K562 (cell line): ENCODE results near the gene KLHL30. TPM values are rescaled to one million over a fixed set of nuclear protein-coding genes. Genes with fewer than 3 reads are reported as not detected.

Source experiments
- ATAC-seq: fragments of 200-7000 bp; cut with Tn5 transposase; 3 replicates; pipeline ENCODE4 v1.9.1; 2020; ENCODE audit warnings: moderate library complexity
- BruUV-seq: library from RNA; stranded (reverse); fragments of 400-500 nt; replicated peaks from 2 replicates; lab custom pipeline; 2021; lab: Mats Ljungman, UMichigan
- CTCF ChIA-PET: fragments of 300-600 bp; formaldehyde crosslinking; extraction: SDS; loops from one replicate; lab custom pipeline; 2021; ENCODE audit warnings: low intra/inter-chr PET ratio; lab: Yijun Ruan, JAX
- POLR2A ChIA-PET: fragments of 300-600, 350-650 bp; sonication (Branson Sonifier 250); formaldehyde crosslinking; extraction: SDS; loops from one replicate; lab custom pipeline; 2021; ENCODE audit warnings: antibody characterized with exemption, inconsistent platforms; lab: Yijun Ruan, JAX
- DNase-seq, 4 experiments: peaks; one replicate each; pipeline versions ENCODE4 v3.0.0 to v3.0.0-alpha.2; 2011 to 2018; ENCODE audit warnings: low spot score in 3 of 4, mixed read lengths in 3 of 4; ENCODE audit errors: extremely low read depth in 1 of 4
- FAIRE-seq: peaks from 2 replicates; lab custom pipeline; 2011; peaks lifted over from hg19 to GRCh38; lab: Jason Lieb, UNC
- H2AFZ ChIP-seq: 2 replicates; pipeline ENCODE4 v1.6.0; 2011; ENCODE audit warnings: low read depth, low read length, control low read depth, inconsistent platforms
- H3K27ac ChIP-seq: fragments of 200-600 bp; 3 replicates; pipeline ENCODE4 v1.8.0; 2011; ENCODE audit warnings: low read depth, mild to moderate bottlenecking, control low read depth, inconsistent platforms, low read length, moderate library complexity, mixed read lengths; ENCODE audit errors: extremely low read depth
- H3K27me3 ChIP-seq, 2 experiments: fragments of 300-600 bp in 1 of 2; 2 replicates in 1 of 2; 3 replicates in 1 of 2; pipeline versions ENCODE4 v1.6.0 to v1.8.0; 2011; ENCODE audit warnings: inconsistent platforms in 2 of 2, low read length in 2 of 2, mild to moderate bottlenecking in 1 of 2, mixed read lengths in 1 of 2, moderate library complexity in 1 of 2; ENCODE audit not compliant: control insufficient read depth in 2 of 2, insufficient read depth in 2 of 2
- H3K36me3 ChIP-seq: fragments of 300-600 bp; 3 replicates; pipeline ENCODE4 v1.8.0; 2011; ENCODE audit warnings: mild to moderate bottlenecking, low read length, inconsistent platforms; ENCODE audit not compliant: control insufficient read depth, insufficient read depth
- H3K4me1 ChIP-seq, 2 experiments: fragments of 200-600 bp in 1 of 2; replicated peaks in 1 of 2; 2 replicates in 1 of 2; 3 replicates in 1 of 2; pipeline versions ENCODE4 v1.5.1 to v1.8.0; 2011; ENCODE audit warnings: inconsistent platforms in 2 of 2, low read length in 2 of 2, mild to moderate bottlenecking in 1 of 2, mixed read lengths in 1 of 2, moderate library complexity in 1 of 2; ENCODE audit not compliant: control insufficient read depth in 2 of 2, insufficient read depth in 2 of 2
- H3K4me2 ChIP-seq: 2 replicates; pipeline ENCODE4 v1.6.1; 2011; ENCODE audit warnings: low read length, control low read depth, inconsistent platforms, mixed read lengths; ENCODE audit not compliant: insufficient read depth
- H3K4me3 ChIP-seq: fragments of 200-600 bp; sonication (generic), shearing (Covaris generic); 2 replicates; pipeline ENCODE4 v1.5.1; 2016; ENCODE audit warnings: control low read depth, inconsistent platforms
- H3K79me2 ChIP-seq: fragments of 200-600 bp; 3 replicates; pipeline ENCODE4 v1.8.0; 2011; ENCODE audit warnings: low read length, inconsistent platforms; ENCODE audit not compliant: control insufficient read depth, insufficient read depth
- H3K9ac ChIP-seq, 2 experiments: 2 replicates each; pipeline versions ENCODE4 v1.6.0 to v1.6.1; 2011; ENCODE audit warnings: low read depth in 2 of 2, low read length in 2 of 2, control low read depth in 1 of 2, inconsistent platforms in 1 of 2, mild to moderate bottlenecking in 1 of 2, mixed read lengths in 1 of 2; ENCODE audit not compliant: insufficient read depth in 1 of 2
- H3K9me1 ChIP-seq: one replicate; pipeline ENCODE4 v1.6.0; 2011; ENCODE audit warnings: inconsistent platforms, mild to moderate bottlenecking, low read length, moderate library complexity; ENCODE audit not compliant: control insufficient read depth, insufficient read depth
- H3K9me3 ChIP-seq: replicated peaks from 2 replicates; pipeline ENCODE4 v1.5.1; 2011; ENCODE audit warnings: low read depth, low read length, inconsistent platforms; ENCODE audit not compliant: control insufficient read depth, insufficient read depth
- H4K20me1 ChIP-seq: replicated peaks from 2 replicates; pipeline ENCODE4 v1.6.1; 2011; ENCODE audit warnings: low read length, inconsistent platforms, mixed read lengths; ENCODE audit not compliant: control insufficient read depth, insufficient read depth
- CBFB ChIP-seq: sonication (generic); formaldehyde crosslinking; IDR thresholded peaks from 2 replicates; pipeline ENCODE4 v1.4.0; 2020; ENCODE audit warnings: mild to moderate bottlenecking, missing genetic modification reagents
- GTF3C2 ChIP-seq: IDR thresholded peaks from 3 replicates; pipeline ENCODE4 v1.6.1; 2011; ENCODE audit warnings: borderline replicate concordance, mild to moderate bottlenecking, moderate library complexity; ENCODE audit not compliant: insufficient read length; ENCODE audit errors: extremely low read depth
- HEY1 ChIP-seq: fragments of 250-450 bp; sonication (Bioruptor Pico); IDR thresholded peaks from 2 replicates; pipeline ENCODE4 v1.5.0; 2020; ENCODE audit warnings: mild to moderate bottlenecking, moderate library complexity, borderline replicate concordance
- TEAD1 ChIP-seq, 2 experiments: fragments of 450-650 bp in 1 of 2; sonication (generic) in 1 of 2; formaldehyde crosslinking; IDR thresholded peaks; 2 replicates each; pipeline versions ENCODE4 v1.4.0 to v1.8.0; 2020 to 2022; ENCODE audit warnings: mild to moderate bottlenecking in 2 of 2, missing genetic modification reagents in 1 of 2
- YBX1 ChIP-seq: fragments of 450-650 bp; IDR thresholded peaks from 2 replicates; pipeline ENCODE4 v1.7.1; 2016; ENCODE audit warnings: mild to moderate bottlenecking
- ZNF518B ChIP-seq: fragments of 250-450 bp; sonication (Bioruptor Pico); IDR thresholded peaks from 2 replicates; pipeline ENCODE4 v1.5.0; 2021; ENCODE audit warnings: mild to moderate bottlenecking, moderate library complexity
- ZNF695 ChIP-seq: fragments of 450-650 bp; formaldehyde crosslinking; IDR thresholded peaks from 2 replicates; pipeline ENCODE4 v1.4.0; 2020; ENCODE audit warnings: mild to moderate bottlenecking, moderate library complexity
- WGBS: fragments of 100-300 bp; shearing (Covaris generic); methylation state at CpG from one replicate; pipeline ENCODE4 v1.1.6; 2016; ENCODE audit warnings: low coverage, mixed read lengths; ENCODE audit not compliant: insufficient coverage; ENCODE audit errors: missing lambda C conversion rate; 5-methylcytosine and 5-hydroxymethylcytosine counted together
- in situ Hi-C: fragments of 300-500 bp; cut with MboI; formaldehyde crosslinking; loops from 4 replicates; pipeline ENCODE4 v1.15.0; 2018; ENCODE audit warnings: inconsistent platforms, mixed read lengths
- intact Hi-C: fragments of 100-400 bp; cut with micrococcal nuclease; formaldehyde crosslinking; loops from 2 replicates; pipeline ENCODE4 v1.14.2; 2022
- polyA plus RNA-seq, 8 experiments: library from polyadenylated mRNA; depleted of rRNA in 4 of 8; stranded (reverse) in 5 of 8; unstranded in 3 of 8; fragments of >200 nt; fragmentation: Nextera tagmentation in 2 of 8; fragmentation: Illumina TruSeq in 1 of 8; extraction: Ambion mirVana in 2 of 8; extraction: Trizol in 1 of 8; gene quantifications; 2 replicates each; pipeline versions ENCODE4 v1.2.1 to v1.2.3, GENCODE V29; 2011 to 2014; ENCODE audit warnings: inconsistent platforms in 1 of 8, missing spikeins in 1 of 8
- total RNA-seq, 7 experiments: library from RNA; depleted of rRNA in 6 of 7; stranded (reverse); fragments of >200 nt in 6 of 7; fragmentation: Illumina TruSeq in 2 of 7; extraction: Trizol in 2 of 7; gene quantifications; 2 replicates each; pipeline versions ENCODE4 v1.2.1 to v1.2.3, GENCODE V29; 2011 to 2021; ENCODE audit warnings: low replicate concordance in 1 of 7

The KLHL30 gene
- total and polyA plus RNA-seq, 9 of the 15 experiments (the other 6 are each of a cell fraction or from before 2014, with no cell fraction given): 0.04 TPM; not detected in 8

GRCh38 chr2:238117199-238118154, 21.0 kb upstream of the KLHL30 start:
- H4K20me1 ChIP-seq: no peaks in the 10 kb centered on the region
- CTCF ChIA-PET: no interaction called here

More at GRCh38 chr2:238117199-238118154, 21.0 kb upstream of the KLHL30 start:
- no peak for FAIRE-seq
- Histone ChIP-seq H3K9ac (peak overlapping the region in 1 of 2 experiments; percentile 52; a peak in 1 of 4 replicates), H3K4me1 (peaks cover 4 to 36% of the 10 kb centered on the region in 2 experiments; a peak in 4 of 5 replicates)
- no peak for ATAC-seq
- TF ChIP-seq ZNF518B (CRISPR knock-in tag) (no peak), ZNF695 (CRISPR knock-in tag) (no peak), HEY1 (no peak), CBFB (CRISPR knock-in tag) (no peak), GTF3C2 (no peak), YBX1 (no peak), TEAD1 (CRISPR knock-in tag; IDR thresholded peaks at IDR 0.05) (no peak)
- TF ChIP-seq, all 486 proteins: peak for 0
- no peaks in the 10 kb centered on the region for H3K79me2 ChIP-seq
- no peak overlapping the region for H3K27ac ChIP-seq
- no peak overlapping the region for H3K4me3 ChIP-seq
- no peak overlapping the region for H3K4me2 ChIP-seq
- WGBS: 5% methylated on average over 11 of the region's 11 CpGs
- H3K27me3 ChIP-seq: peaks cover 3 to 27% of the 10 kb centered on the region in 2 experiments; a peak in 4 of 5 replicates
- no peaks in the 10 kb centered on the region for H3K9me1 ChIP-seq
- POLR2A ChIA-PET: no interaction called here
- no peaks in the 10 kb centered on the region for H3K36me3 ChIP-seq
- intact Hi-C loops: no loop called here
- no TSS peak for BruUV-seq
- no peak for DNase-seq
- no peaks in the 10 kb centered on the region for H3K9me3 ChIP-seq
- no peak overlapping the region for H2AFZ ChIP-seq
- in situ Hi-C loops: no loop called here
